H1 (cell line): Measurements from ENCODE around the gene LMAN2. TPM values are rescaled to one million over a fixed set of nuclear protein-coding genes. Genes with fewer than 3 reads are reported as not detected.

Source experiments
- BACH1 ChIP-seq: IDR thresholded peaks from 2 replicates; pipeline ENCODE4 v1.6.1; 2012; ENCODE audit warnings: low read length, improper control_type of control experiment
- CBX8 ChIP-seq: fragments of 300-800, 300-1000 bp; sonication (generic); IDR thresholded peaks from 2 replicates; pipeline ENCODE4 v1.7.1; 2016; ENCODE audit warnings: low read depth, low read length, borderline replicate concordance
- KDM5A ChIP-seq: fragments of 200-600 bp; IDR thresholded peaks from 2 replicates; pipeline ENCODE4 v1.7.1; 2012; ENCODE audit warnings: mild to moderate bottlenecking, low read length, inconsistent platforms, mixed read lengths
- SP2 ChIP-seq: IDR thresholded peaks from 2 replicates; pipeline ENCODE4 v1.6.1; 2012; ENCODE audit warnings: mild to moderate bottlenecking, low read length, inconsistent platforms
- SP4 ChIP-seq: IDR thresholded peaks from 2 replicates; pipeline ENCODE4 v1.6.1; 2012; ENCODE audit warnings: low read length, inconsistent platforms
- SRF ChIP-seq: IDR thresholded peaks from 2 replicates; pipeline ENCODE4 v1.6.1; 2011; ENCODE audit warnings: mild to moderate bottlenecking, low read depth, low read length, moderate library complexity
- polyA plus RNA-seq, 7 experiments: library from polyadenylated mRNA; depleted of rRNA in 3 of 7; stranded (reverse) in 5 of 7; unstranded in 2 of 7; fragments of >200 nt in 5 of 7; fragments of 200-250 nt in 2 of 7; gene quantifications; 1 replicate in 5 of 7; 2 replicates in 1 of 7; 4 replicates in 1 of 7; pipeline versions ENCODE4 v1.2.1 to v1.2.3, GENCODE V29; 2011 to 2013; ENCODE audit warnings: missing spikeins in 2 of 7, mixed read lengths in 2 of 7
- total RNA-seq: library from RNA; stranded (reverse); fragmentation: NEBNext Ultra II Directional; extraction: Animal tissue kit (Norgen Biotek cat#: 25700); gene quantifications from 2 replicates; pipeline ENCODE4 v1.2.1, GENCODE V29; 2021

LMAN2 gene
- total and polyA plus RNA-seq, 2 of the 8 experiments (the other 6 are each of a cell fraction or from before 2014, with no cell fraction given) = 116 to 225 TPM

- no peak for TF ChIP-seq SRF
- no peak for TF ChIP-seq BACH1
- no peak for TF ChIP-seq KDM5A
- TF ChIP-seq CBX8 = no peak
- TF ChIP-seq SP4 = no peak
- no peak for TF ChIP-seq SP2
These were observed 14.6 kb downstream of the LMAN2 start (continued) for GRCh38 chr5:177336603-177337494.
